HG03439 (cell line): ENCODE results near the gene NDUFC2.
A peak's percentile ranks its signal among the peaks of the same experiment; 100 is the strongest.
"Not testable (repeated sequence)": the region's sequence is repeated elsewhere in the genome, so short reads cannot be mapped to it uniquely, and the experiment has no call there.

Source experiments
- ATAC-seq: cut with Tn5 transposase; IDR thresholded peaks from one replicate; pipeline ENCODE4 v1.9.1; 2021; ENCODE audit warnings: mild to moderate bottlenecking, moderate library complexity; ENCODE audit not compliant: unreplicated experiment

The NDUFC2 gene

DNA sequence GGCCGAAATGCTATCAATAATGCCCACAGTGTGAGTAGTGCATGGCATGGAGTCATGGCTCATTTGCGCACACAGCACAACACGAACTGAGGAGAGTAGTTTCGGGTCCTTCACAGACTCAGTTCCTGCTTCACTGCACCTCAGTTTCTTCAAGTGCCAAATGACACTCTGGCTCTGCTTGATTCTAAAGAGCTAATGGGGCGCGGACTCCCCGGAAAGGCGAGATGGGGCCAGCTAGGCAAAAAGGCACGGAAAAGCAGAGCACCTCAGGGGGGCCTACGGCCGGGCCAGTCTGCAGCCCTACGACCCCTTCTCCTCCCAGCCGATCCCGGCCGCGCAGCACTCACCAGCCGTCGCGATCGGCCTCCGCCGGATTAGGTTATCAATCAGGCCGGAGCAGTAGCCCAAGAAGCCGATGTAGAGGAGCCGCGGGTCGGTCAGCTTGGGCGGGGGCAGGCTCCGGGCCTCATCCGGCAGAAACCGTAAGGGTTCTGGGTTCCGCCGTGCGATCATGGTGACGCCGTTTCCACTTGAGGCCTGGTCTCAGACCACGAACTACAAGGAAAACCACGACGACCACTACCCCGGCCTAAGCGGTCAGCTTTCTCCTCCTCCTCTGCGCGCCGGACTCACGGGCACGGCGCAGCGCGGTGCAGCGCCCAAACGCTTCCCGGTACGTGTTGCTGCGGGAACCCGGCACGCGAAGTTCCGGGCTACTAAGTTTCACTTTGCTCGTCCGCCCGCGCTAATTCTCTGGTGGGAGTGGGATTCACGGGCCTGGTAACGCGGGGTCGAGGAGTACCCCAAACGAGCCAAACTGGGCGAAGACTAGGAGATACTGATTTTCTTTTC, at the start of gene NDUFC2:
Gene NDUFC2, minus strand, starts transcription at position 631 of the 852 bp plus-strand sequence. Its CDS starts 118 bp downstream, at position 513.
- peak; percentile 77 for ATAC-seq

DNA sequence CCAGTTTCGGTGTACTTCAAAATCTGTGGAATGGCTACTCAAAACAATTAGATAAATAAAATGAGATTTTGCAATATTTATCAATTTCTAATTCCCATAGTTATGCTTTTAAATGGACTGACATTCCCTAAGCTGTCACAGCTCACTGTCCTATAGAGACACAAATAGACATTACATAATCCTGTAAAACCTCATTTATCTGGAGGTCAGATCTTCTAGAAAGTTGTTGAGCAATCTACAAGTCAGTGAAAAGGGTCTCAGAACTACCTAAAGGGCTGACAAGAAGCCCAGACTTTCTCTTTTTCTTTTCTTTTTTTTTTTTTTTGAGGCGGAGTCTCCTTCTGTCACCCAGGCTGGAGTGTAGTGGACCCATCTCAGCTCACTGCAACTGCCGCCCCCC, 47.7 kb upstream of the NDUFC2 start:
- no peak for ATAC-seq

DNA sequence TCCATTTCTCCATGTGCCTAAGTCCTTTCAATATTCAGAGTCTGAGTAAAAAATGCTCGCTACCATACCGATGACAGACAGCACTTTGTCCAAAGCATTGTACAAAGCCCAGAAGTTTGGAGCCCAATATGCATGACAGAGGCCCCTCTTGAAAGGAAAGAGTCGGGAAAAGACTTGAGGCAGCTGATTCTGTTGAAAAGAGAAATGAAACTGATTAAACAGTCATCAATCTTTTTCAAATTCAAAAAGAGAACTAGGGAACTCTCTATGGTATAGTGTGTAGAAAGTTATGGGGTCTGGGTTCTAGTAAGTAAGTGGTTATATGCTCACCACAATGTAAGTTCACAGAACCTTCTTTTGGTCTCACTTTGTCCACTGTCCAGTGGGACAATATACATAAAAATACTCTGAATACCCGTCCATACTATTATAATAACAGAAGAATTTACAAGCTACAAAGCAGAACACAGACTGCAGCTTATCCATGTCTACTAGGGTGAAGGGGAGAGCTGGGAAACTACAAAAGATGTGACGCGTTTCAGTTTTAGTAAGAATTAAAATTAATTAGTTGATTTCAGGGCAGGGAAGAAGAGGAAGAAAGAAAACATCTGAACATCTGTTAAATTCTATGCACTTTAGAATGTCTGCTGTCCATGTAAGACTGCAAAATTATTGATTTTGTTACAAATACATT, 33.1 kb upstream of the NDUFC2 start:
- ATAC-seq: peak; percentile 56

DNA sequence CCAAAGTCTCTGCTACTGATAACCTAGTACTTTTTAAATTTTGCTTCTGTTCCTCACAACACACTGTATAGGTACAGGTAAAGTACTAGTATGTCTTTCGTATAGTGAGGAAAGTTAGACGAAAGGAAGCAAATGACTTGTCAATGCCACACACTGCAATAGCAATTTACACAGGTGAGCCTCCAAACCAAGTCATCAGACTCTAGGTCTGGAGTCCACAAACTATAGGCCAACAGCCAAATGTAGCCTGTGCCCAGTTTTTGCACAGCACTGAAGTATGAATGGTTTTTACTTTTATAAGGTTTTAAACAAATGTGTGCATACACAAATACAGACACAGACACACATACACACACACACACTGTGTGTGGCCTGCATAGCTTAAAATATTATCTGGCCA, 31.6 kb upstream of the NDUFC2 start:
- no peak for ATAC-seq

DNA sequence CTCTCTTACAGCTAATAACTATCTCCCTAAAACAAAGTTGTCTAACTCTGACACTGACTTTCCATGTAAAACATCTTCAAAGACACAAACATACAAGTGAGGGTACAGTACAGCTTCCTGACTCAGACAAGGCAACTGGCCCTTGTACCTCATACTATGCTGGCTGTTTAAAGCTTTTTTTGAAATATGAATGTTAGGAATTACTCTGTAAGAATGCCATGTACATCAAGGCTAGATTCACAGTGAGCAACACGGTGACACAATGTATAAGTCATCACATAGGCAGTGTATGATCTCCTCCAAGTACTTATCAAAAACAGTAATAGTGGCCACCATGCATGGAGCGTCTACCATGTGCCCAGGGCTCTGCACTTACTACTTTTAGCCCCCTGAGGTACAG, 31.2 kb upstream of the NDUFC2 start:
- no peak for ATAC-seq

DNA sequence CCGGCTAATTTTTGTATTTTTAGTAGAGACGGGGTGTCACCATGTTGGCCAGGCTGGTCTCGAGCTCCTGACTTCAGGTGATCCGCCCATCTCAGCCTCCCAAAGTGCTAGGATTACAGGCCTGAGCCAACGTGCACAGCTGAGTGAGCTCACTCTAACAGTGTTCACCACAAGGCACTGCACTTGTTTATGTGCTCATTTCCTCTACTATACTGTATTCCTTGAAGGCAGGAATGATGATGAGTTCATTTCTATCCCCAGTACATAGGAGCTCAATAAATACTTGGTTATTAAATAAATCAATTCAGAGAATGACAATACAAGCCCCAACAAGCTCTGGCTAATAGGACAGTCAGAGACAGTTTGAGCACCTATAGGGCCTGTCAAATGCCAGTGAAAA, 30.7 kb upstream of the NDUFC2 start:
- ATAC-seq: no peak

DNA sequence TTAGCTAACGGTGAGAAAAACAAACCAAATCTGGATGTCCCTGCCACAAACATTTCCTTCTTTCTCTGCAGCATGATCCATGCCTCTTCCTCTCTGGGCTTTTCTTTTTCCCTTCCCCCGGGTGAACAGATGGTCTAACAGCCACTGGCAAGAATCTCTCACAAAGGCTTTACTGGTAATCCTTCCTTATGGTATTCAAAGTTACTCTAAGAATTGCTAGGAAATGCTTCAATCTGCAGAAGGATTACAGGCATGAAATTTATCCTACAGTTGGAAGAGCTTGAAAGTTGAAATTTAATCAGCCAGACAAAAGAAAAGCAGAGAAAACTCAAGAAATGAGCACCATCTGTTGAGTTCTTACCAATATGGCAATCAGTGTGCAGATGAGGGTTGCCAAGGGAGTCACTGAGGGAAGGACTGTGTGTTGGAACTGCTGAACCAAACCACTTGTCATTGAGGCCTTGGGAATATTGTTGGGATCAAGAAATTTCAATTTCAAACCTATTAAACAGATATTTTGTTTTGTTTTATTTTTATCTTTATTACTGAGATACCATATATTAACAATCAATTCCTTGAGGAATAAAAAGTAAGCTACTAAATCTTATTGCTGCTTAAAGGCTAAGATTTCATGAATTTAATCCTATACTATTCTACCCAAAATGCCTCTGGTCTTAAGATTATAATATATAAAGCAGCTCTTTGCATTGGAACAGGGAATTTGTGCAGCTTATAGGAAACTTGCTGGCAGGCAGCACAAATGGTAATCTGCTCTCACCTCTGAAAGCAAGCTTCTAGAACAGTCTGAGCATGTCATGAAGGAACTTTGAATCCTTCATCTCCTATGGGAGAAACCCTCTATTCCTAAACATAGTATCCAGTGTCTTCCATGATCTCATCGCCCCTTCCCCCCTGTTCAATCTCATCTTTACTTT, 29.7 kb upstream of the NDUFC2 start:
- no peak for ATAC-seq

DNA sequence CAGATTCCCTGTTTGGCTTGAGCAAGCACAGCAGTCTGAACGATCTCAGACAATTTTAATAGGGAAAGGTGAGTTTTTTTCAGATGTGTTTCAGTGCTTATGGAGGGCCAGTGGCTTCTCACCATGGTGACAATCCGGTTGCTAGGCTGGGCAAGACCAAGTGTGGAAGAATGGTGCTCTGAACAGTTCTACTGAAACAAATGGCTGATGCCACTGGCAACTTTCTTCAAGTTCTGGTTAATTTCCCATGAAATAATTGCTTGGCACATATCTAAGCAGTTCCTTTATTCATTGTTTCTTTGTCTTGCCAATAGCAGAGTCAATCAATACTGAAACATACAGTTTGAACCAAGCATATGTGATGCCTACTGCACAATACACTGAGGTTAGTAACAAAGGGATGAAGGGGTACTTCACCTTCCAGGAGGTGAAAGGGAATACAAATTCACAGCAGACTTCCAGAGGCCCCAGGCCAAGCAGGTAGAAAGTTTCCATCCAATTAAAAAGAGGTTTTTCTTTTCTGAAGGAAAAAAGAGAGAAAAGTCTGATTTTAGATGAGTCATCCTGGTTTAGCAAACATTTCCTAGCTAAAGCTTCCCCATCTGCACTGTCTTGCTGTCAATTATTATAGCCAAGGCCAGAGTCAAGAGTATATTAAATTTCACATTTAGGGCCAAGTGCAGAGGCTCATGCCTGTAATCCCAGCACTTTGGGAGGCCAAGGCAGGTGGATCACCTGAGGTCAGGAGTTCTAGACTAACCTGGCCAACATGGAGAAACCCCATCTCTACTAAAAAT, 21.2 kb upstream of the NDUFC2 start:
- ATAC-seq: no peak

DNA sequence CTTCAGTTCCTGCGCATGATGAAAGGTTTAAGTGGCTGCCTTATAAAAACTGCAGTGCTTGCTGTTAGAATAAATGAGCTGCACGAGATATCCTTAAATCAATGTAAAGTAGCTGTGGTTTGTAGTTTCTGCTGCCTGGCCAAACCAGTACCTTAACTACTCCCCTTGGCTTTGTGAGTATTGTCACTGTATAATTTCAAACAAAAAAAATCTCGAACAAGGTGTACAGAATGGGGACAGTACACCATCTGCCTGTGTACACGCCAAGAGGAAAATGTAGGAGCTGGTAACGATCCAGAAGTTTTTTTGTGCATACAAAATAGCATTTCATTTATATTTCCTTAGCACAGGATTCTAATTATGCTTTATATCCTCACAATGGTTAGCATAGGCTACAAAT, 20.6 kb upstream of the NDUFC2 start:
- ATAC-seq: no peak

DNA sequence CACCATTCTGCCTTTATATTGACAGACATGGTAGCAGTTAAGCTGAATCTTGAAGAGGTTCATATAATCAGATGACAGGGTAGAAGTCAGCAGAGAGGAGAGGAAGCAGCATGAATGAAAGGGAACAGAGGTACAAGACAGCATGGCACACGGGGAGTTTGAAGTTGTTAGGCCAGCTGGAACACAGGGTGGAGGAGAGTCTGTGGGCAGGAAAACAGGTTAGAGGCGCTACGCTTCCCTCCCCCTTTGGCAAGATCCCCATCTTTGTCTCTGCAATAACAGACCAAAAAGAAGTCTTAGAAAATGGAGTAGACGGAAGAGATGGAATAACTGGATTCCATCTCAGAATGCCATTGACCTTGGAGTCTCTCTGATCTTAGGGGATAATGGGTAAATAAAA, 20.0 kb upstream of the NDUFC2 start:
- ATAC-seq: no peak

DNA sequence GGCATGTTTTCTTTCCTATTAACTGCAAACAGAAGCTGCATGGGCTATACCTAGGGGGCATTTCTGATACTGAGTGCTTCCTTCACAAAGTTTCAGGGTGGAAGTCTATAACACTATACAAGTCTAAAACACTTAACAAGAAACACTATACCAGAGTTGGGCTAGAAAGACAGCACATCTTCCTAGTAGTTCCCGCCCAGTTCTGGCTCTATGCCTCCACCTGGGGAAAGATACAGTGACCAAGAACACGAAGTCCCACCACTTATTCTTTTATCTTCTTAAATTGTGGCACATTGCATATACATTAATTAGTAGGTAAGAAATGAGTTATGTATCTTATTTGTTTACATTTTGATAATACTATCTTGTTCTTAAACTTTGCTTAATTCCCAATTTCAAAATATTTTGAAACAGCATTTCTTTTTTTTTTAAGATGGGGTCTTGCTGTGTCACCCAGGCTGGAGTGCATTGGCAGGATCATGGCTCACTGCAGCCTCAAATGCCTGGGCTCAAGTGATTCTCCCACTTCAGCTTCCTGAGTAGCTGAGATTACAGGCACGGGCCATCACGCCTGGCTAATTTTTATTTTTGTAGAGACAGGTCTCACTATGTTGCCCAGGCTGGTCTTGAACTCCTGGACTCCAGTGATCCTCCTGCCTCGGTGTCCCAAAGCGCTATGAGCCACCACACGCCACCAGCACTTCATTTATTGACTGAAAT, 18.2 kb upstream of the NDUFC2 start:
- ATAC-seq: no peak

DNA sequence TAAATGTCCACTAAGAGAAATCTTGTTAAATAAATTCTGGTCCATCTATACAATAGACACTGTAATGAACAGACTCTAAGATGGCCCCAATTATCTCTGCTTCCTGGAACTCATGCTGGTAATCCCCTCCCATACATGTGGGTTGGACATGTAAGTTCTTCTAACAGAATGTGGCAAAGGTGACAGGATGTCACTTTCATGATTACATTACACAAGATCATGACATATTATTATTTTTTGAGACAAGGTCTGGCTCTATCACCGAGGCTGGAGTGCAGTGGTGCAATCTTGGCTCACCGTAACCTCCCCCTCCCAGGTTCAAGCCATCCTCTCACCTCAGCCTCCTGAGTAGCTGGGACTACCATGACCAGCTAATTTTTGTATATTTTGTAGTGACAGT, 14.6 kb upstream of the NDUFC2 start:
- no peak for ATAC-seq

DNA sequence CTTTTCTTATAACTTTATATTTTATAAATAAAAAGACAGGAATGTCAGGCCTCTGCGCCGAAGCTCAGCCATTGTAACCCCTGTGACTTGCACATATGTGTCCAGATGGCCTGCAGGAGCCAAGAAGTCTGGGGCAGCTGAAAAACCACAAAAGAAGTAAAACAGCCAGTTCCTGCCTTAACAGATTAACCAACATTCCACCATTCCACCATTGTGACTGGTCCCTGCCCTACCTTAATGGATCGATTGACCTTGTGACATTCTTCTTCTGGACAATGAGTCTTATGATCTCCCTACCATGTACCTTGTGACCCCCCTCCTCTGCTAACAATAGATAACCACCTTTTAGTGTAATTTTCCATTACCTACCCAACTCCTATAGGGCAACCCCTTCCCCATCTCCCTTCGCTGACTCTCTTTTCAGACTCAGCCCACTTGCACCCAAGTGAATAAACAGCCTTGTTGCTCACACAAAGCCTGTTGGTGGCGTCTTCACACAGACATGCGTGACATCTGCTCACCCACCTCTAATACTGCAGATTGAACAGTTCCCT, 6.9 kb upstream of the NDUFC2 start:
- not testable (repeated sequence) for ATAC-seq

DNA sequence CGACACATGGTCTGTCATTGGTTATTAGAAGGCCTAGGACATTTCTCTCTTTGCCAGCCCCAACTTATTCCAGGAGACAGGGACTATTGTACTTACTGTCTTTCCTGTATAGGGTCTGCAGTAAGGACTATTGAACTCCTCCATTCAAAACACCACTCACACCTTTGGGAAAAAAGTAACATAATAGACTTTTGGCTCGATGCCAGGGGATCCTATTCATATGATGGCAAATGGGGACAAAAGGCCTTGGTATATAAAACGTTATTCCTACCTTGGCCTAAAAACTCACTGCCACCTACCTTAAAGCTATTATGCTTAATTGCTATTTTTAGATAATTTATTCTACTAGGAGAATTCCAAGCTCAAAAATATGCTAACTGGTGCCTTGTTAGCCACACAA, 6.3 kb upstream of the NDUFC2 start:
- ATAC-seq: no peak

DNA sequence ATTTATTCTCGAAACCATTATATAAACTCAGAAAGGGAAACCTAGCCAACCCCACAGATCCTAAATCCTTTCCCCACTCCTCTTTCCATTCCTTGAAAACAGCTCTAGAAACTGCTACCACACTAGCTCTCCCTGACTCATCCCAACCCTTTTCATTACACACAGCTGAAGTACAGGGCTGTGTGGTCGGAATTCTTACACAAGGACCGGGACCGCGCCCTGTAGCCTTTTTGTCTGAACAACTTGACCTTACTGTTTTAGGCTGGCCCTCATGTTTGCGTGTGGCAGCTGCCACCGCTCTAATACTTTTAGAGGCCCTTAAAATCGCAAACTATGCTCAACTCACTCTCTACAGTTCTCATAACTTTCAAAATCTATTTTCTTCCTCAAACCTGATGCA, 4.8 kb upstream of the NDUFC2 start:
- not testable (repeated sequence) for ATAC-seq

DNA sequence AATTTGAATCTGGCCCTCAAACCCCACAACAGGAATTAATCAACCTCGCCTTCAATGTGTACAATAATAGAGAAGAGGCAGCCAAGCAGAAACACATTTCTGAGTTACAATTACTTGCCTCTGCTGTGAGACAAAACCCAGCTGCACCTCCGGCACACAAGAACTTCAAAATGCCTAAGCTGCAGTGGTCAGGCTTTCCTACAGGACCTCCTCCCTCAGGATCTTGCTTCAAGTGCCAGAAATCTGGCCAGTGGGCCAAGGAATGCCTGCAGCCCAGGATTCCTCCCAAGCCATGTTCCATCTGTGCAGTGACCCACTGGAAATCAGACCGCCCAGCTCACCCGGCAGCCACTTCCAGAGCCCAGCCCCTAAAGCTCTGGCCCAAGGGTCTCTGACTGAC, 3.4 kb upstream of the NDUFC2 start:
- ATAC-seq: no peak

DNA sequence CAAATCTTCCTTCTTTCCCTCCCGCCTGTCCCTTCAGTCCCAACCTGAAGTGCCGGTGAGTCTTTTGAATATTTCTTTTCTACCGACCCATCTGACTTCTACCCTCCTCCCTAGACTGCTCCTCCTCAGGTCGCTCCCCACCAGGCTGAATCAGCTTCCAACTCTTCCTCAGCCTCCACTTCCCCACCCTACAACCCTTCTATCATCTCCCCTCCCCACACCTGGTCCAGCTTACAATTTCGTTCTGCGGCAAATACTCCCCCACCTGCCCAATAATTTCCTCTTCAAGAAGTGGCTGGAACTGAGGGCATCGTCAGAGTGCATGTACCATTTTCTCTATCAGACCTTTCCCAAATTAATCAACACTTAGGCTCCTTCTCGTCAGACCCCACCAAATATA, 2.5 kb upstream of the NDUFC2 start:
- ATAC-seq: no peak

DNA sequence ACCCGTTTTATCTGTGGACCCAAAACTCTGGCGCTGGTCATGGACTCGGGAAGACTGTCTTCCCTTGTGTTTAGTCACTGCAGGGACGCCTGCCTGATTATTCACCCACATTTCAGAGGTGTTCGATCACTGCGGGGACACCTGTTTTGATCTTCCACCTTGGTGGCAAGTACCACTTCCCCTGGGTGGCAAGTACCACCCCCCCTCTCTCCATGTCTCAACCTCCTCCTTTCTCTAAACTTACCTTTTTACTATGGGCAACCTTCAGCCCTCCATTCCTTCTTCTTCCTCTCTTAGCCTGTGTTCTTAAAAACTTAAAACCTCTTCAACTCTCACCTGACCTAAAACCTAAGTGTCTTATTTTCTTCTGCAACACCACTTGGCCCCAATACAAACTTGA, 1.9 kb upstream of the NDUFC2 start:
- ATAC-seq: no peak

DNA sequence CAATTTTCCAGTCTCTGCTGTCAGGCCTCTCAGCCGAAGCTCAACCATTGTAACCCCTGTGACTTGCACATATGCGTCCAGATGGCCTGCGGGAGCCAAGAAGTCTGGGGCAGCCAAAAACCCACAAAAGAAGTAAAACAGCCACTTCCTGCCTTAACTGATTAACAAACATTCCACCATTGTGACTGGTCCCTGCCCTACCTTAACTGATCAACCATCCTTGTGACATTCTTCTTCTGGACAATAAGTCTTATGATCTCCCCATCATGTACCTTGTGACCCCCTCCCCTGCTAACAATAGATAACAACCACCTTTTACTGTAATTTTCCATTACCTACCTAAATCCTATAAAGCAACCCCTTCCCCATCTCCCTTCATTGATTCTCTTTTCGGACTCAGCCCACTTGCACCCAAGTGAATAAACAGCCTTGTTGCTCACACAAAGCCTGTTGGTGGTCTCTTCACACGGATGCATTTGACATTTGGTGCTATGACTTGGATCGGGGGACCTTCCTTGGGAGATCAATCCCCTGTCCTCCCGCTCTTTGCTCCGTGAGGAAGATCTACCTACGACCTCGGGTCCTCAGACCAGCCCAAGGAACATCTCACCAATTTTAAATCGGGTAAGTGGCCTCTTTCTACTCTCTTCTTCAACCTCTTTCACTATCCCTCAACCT, 1.3 kb upstream of the NDUFC2 start:
- ATAC-seq: no peak
